Thyroid gland (tissue), 4 donors: Measurements from ENCODE around the gene PKNOX1. TPM values are rescaled to one million over a fixed set of nuclear protein-coding genes. Genes with fewer than 3 reads are reported as not detected.
"Not testable (repeated sequence)": the region's sequence is repeated elsewhere in the genome, so short reads cannot be mapped to it uniquely, and the experiment has no call there.

Experiments
- DNase-seq, 2 donors: peaks; one replicate each; pipeline ENCODE4 v3.0.0-alpha.2; 2019
- H3K27ac ChIP-seq, 3 donors: fragments of 200-600 bp; sonication (generic); 1 replicate in 2 of 3; 2 replicates in 1 of 3; pipeline ENCODE4 v1.5.1; 2016 to 2019; ENCODE audit warnings: mild to moderate bottlenecking in 1 of 3, moderate library complexity in 1 of 3
- H3K27me3 ChIP-seq: fragments of 200-600 bp; sonication (generic); one replicate; pipeline ENCODE4 v1.5.1; 2019
- H3K36me3 ChIP-seq, 2 donors: fragments of 200-600 bp; sonication (generic); one replicate each; pipeline ENCODE4 v1.5.1; 2016 to 2019
- H3K4me1 ChIP-seq, 2 donors: fragments of 200-600 bp; sonication (generic); one replicate each; pipeline ENCODE4 v1.5.1; 2017 to 2019
- H3K4me3 ChIP-seq, 3 donors: fragments of 200-600 bp; sonication (generic); replicated peaks in 1 of 3; 1 replicate in 2 of 3; 2 replicates in 1 of 3; pipeline ENCODE4 v1.5.1; 2016; ENCODE audit warnings: mild to moderate bottlenecking in 1 of 3
- H3K9me3 ChIP-seq: fragments of 200-600 bp; sonication (generic); one replicate; pipeline ENCODE4 v1.5.1; 2017
- POLR2A ChIP-seq, 2 donors: fragments of 450-650 bp; IDR thresholded peaks; one replicate each; pipeline ENCODE4 v1.6.1; 2017; ENCODE audit warnings: antibody characterized with exemption in 2 of 2, mild to moderate bottlenecking in 2 of 2, moderate library complexity in 1 of 2
- WGBS, 2 donors: methylation state at CpG; one replicate each; pipeline ENCODE4 v1.1.5; 2017; 5-methylcytosine and 5-hydroxymethylcytosine counted together
- intact Hi-C: fragments of 100-400 bp; cut with DNase I; formaldehyde crosslinking; loops from one replicate; pipeline ENCODE4 v1.15.1; 2023
- total RNA-seq, 4 donors: library from RNA; depleted of rRNA; stranded (reverse); fragments of >200 nt; gene quantifications; one replicate each; pipeline ENCODE4 v1.2.3, GENCODE V29; 2016
- TF ChIP-seq, protein P1 (sequence below), 6 experiments: fragments of 200-600 bp in 3 of 6; fragments of 450-650 bp in 3 of 6; sonication (generic) in 3 of 6; IDR thresholded peaks; one replicate each; pipeline ENCODE4 v1.5.1; 2016 to 2019; ENCODE audit warnings: antibody characterized with exemption in 6 of 6, mild to moderate bottlenecking in 2 of 6, inconsistent platforms in 1 of 6, moderate library complexity in 1 of 6

Gene PKNOX1
- total RNA-seq, 4 donors from 2014 or later, result 21.3 to 36.2 (median 24.0) TPM

DNA sequence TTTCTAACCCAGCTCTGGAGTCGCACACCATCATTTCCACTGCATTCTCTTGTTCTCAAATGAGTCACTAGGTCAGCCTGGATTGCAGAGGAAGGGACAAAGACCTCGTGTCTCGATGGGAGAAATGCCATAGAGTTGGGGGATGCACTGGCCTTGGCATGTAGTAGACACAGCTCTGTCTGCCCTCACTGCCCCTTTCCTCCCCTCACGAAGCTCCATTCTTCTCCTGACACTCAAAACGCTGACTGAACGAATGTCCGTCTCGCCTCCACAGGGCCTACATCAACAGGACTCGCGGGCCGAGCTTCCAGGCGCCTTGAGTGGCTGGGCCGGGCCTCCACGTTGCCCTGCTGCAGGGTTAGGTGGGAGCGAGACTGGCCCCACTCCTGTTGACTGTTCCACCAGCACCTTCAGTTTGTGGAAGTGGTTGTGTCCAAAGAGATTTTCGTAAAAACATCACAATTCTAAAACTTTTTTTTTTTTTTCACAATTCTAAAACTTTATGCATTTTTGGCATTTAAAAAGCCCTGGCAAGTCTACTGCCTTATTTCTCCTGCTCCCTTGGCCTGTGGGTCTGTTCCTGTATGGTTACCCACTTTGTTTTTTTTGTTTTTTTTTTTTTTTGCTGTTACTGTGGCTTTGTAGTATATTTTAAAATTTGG is 18.8 kb downstream of the PKNOX1 start:
- Histone ChIP-seq H3K27ac (no peak overlapping the region), H3K36me3 (no peaks in the 10 kb centered on the region), H3K9me3 (no peaks in the 10 kb centered on the region), H3K4me1 (peaks cover 0 to 6% of the 10 kb centered on the region in 2 donors), H3K27me3 (no peaks in the 10 kb centered on the region), H3K4me3 (no peak overlapping the region)
- 82 to 86% methylated on average over 13 to 16 of the region's 16 CpGs for WGBS, 2 donors
- TF ChIP-seq POLR2A (IDR thresholded peaks at IDR 0.05), result no peak
- TF ChIP-seq, protein P1, sequence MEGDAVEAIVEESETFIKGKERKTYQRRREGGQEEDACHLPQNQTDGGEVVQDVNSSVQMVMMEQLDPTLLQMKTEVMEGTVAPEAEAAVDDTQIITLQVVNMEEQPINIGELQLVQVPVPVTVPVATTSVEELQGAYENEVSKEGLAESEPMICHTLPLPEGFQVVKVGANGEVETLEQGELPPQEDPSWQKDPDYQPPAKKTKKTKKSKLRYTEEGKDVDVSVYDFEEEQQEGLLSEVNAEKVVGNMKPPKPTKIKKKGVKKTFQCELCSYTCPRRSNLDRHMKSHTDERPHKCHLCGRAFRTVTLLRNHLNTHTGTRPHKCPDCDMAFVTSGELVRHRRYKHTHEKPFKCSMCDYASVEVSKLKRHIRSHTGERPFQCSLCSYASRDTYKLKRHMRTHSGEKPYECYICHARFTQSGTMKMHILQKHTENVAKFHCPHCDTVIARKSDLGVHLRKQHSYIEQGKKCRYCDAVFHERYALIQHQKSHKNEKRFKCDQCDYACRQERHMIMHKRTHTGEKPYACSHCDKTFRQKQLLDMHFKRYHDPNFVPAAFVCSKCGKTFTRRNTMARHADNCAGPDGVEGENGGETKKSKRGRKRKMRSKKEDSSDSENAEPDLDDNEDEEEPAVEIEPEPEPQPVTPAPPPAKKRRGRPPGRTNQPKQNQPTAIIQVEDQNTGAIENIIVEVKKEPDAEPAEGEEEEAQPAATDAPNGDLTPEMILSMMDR (IDR thresholded peaks at IDR 0.05), result no peak
- DNase-seq, result no peak
- intact Hi-C loops, result no loop called here

DNA sequence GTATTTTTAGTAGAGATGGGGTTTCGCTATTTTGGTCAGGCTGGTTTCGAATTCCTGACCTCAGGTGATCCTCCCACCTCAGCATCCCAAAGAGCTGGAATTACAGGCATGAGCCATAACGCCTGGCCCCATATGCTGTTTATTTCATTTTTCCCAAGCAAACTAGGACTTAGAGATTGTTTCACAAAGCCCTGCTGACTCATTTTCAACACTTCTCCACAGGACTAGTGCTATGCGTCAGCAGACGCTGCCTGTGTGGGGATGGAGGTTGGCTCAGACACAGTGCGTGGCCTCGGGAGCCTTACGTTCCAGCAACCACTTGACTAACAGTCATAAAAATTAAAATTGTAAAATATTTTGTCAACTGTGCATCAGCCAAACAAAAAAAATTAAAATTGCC is 22.7 kb downstream of the PKNOX1 start:
- intact Hi-C loops, result no loop called here
- Histone ChIP-seq H3K27me3 (no peaks in the 10 kb centered on the region), H3K9me3 (no peaks in the 10 kb centered on the region), H3K27ac (no peak overlapping the region), H3K4me3 (no peak overlapping the region), H3K4me1 (peaks cover 0 to 10% of the 10 kb centered on the region in 2 donors), H3K36me3 (no peaks in the 10 kb centered on the region)
- no peak for DNase-seq
- TF ChIP-seq POLR2A (IDR thresholded peaks at IDR 0.05), result no peak
- TF ChIP-seq, protein P1 (IDR thresholded peaks at IDR 0.05), result no peak
- 91 to 97% methylated on average over 8 of the region's 8 CpGs for WGBS, 2 donors

DNA sequence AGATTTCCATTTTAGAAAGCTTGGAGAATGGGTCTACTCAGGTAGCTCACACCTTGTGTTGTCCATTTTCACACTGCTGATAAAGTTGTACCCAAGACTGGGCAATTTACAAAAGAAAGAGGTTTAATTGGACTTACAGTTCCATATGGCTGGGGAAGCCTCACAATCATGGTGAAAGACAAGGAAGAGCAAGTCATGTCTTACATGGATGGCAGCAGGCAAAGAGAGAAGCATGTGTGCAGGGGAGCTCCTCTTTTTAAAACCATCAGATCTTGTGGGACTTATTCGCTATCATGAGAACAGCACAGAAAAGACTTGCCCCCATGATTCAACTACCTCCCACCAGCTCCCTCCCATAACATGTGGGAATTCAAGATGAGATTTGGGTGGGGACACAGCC is 23.6 kb downstream of the PKNOX1 start:
- H3K27ac ChIP-seq, DNase-seq, intact Hi-C loops: not testable (repeated sequence)

DNA sequence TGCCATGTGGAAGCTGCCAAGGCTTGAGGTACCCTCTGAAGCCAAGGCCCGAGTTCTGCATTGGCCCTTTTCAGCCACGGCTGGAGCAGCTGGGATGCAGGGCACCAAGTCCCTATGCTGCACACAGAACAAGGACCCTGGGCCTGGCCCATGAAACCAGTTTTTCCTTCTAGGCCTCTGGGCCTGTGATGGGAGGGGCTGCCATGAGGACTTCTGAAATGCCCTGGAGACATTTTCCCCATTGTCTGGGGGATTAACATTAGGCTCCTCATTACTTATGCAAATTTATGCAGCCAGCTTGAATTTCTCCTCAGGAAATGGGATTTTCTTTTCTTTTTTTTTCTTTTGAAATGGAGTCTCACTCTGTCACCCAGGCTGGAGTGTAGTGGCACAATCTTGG is 24.8 kb downstream of the PKNOX1 start:
- H3K4me3 ChIP-seq, H3K4me1 ChIP-seq, H3K9me3 ChIP-seq, intact Hi-C loops, H3K27me3 ChIP-seq, H3K36me3 ChIP-seq, H3K27ac ChIP-seq, DNase-seq: not testable (repeated sequence)
- WGBS, 2 donors, result 100% methylated on average over 1 of the region's 2 CpGs; no CpG with 5 or more reads in 1 of the 2 donors

More for the DNA sequence above, 23.6 kb downstream of the PKNOX1 start:
- H3K9me3 ChIP-seq, H3K4me3 ChIP-seq, H3K4me1 ChIP-seq, H3K36me3 ChIP-seq, H3K27me3 ChIP-seq: not testable (repeated sequence)
- WGBS, 2 donors, result 94 to 100% methylated on average over 1 of the region's 1 CpG

DNA sequence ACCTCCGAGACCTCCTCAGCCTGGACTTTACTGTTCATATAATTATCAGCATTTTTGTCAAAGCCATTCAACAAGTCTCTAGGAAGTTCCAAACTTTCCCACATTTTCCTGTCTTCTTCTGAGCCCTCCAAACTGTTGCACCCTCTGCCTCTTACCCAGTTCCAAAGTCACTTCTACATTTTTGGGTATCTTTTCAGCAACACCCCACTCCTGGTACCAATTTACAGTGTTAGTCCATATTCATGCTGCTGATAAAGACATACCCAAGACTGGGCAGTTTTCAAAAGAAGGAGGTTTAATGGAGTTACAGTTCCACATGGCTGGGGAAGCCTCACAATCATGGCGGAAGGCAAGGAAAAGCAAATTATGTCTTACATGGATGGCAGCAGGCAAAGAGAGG is 25.7 kb downstream of the PKNOX1 start:
- intact Hi-C loops, result not testable (repeated sequence)
- WGBS, 2 donors, result 97 to 100% methylated on average over 2 of the region's 2 CpGs

DNA sequence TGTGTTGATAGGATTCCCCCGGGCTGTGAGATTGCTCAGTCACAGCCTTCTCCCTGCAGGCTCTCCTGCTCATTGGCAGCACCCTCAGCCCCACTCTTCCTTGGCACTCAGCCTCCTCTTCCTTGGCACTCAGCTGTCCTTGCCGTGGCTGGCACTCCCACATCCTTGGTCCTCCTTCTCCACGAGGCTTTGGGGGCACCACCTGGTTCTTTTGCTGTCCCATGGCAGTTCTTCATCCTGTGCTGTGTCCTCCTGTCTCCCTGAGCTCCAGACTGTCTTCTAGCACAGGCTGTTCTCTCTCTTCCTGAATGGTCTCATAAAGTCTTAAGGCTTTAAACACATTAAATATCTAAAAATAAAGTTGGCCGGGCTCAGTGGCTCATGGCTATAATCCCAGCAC is 27.0 kb downstream of the PKNOX1 start:
- Histone ChIP-seq H3K36me3 (no peaks in the 10 kb centered on the region), H3K27me3 (no peaks in the 10 kb centered on the region), H3K27ac (no peak overlapping the region), H3K4me1 (peaks cover 0 to 10% of the 10 kb centered on the region in 2 donors), H3K4me3 (no peak overlapping the region), H3K9me3 (no peaks in the 10 kb centered on the region)
- peak; percentile 62 to 68 for DNase-seq
- intact Hi-C loops, result no loop called here
- 33 to 39% methylated on average over 4 of the region's 4 CpGs for WGBS, 2 donors
- TF ChIP-seq, protein P1 (IDR thresholded peaks at IDR 0.05), result no peak
- TF ChIP-seq POLR2A (IDR thresholded peaks at IDR 0.05), result no peak

More for the DNA sequence above, 25.7 kb downstream of the PKNOX1 start:
- DNase-seq, H3K4me3 ChIP-seq, H3K27me3 ChIP-seq, H3K9me3 ChIP-seq, H3K36me3 ChIP-seq, H3K4me1 ChIP-seq, H3K27ac ChIP-seq: not testable (repeated sequence)
